Urinary bladder (tissue), 4 donors: ENCODE data around the gene SIPA1L2. TPM values are rescaled to one million over a fixed set of nuclear protein-coding genes. Genes with fewer than 3 reads are reported as not detected.

Source experiments
- DNase-seq: peaks from one replicate; pipeline ENCODE4 v3.0.0-alpha.2; 2015; ENCODE audit errors: extremely low spot score
- H3K27ac ChIP-seq: one replicate; pipeline ENCODE4 v1.5.1; 2013; ENCODE audit warnings: low read depth, mild to moderate bottlenecking, moderate library complexity
- H3K36me3 ChIP-seq: one replicate; pipeline ENCODE4 v1.6.1; 2013; ENCODE audit warnings: mild to moderate bottlenecking, moderate library complexity; ENCODE audit not compliant: insufficient read depth
- H3K4me1 ChIP-seq: one replicate; pipeline ENCODE4 v1.6.1; 2013; ENCODE audit warnings: mild to moderate bottlenecking, moderate library complexity; ENCODE audit not compliant: insufficient read depth
- H3K4me3 ChIP-seq: one replicate; pipeline ENCODE4 v1.5.1; 2013; ENCODE audit warnings: low read depth, low read length
- WGBS: extraction: QIAGEN DNeasy Blood & Tissue Kit; methylation state at CpG from one replicate; pipeline ENCODE4 v1.1.7; 2013; 5-methylcytosine and 5-hydroxymethylcytosine counted together
- polyA plus RNA-seq: library from polyadenylated mRNA; stranded (reverse); fragments of 200-250 nt; gene quantifications from one replicate; pipeline ENCODE4 v1.2.3, GENCODE V29; 2013
- total RNA-seq: library from RNA; depleted of rRNA; stranded (reverse); fragments of >200 nt; gene quantifications from one replicate; pipeline ENCODE4 v1.2.3, GENCODE V29; 2014
- donor health status: healthy with polysubstance abuse.
- donor health status: healthy.

The SIPA1L2 gene
- total and polyA plus RNA-seq, 2 donors, result 11.8 to 50.8 TPM

DNA sequence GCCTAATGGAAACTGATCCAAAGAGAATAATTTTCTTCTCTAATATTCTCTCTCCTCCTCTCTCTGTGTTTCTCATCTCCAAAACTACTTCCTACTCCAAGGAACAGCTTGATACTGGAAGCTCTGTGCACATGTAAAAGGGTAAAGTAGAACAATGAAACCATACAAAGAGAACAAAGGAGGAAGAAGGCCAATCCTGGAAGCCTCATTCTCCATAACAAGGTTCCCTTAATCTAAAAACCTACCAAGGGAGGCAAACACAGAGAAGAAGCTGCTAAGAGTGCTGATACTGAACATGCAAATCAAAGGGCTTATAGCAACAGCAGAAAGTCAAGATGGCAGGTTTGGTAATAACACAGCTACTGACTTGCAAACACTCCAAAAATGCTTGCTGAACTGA lies 44.4 kb downstream of the SIPA1L2 start:
- H3K27ac ChIP-seq, result no peak overlapping the region

DNA sequence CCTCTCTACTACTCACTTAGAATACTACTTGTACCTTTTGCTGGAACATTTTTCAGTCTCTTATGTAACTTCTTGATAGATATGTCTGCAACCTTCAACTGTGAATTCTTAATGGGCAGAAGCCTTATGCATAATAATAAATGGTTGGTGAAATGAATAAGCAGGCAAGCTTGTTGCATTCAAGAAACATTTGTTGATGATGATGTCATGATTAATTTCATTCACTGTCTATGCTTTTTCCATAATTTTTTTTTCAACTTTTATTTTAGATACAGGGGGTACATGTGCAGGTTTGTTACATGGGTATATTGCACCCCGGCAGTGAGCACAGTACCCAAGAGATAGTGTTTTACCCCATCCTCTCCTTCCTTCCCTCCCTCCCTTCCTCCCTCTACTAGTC lies 48.0 kb downstream of the SIPA1L2 start:
- Histone ChIP-seq H3K27ac (no peak overlapping the region), H3K36me3 (no peaks in the 10 kb centered on the region), H3K4me1 (no peaks in the 10 kb centered on the region), H3K4me3 (no peak overlapping the region)
- WGBS, result 97% methylated on average over 1 of the region's 1 CpG
- no peak for DNase-seq

More for the DNA sequence above, 44.4 kb downstream of the SIPA1L2 start:
- H3K36me3 ChIP-seq, result no peaks in the 10 kb centered on the region
- no peaks in the 10 kb centered on the region for H3K4me1 ChIP-seq
- DNase-seq, result no peak
- no peak overlapping the region for H3K4me3 ChIP-seq

Other genes with a start within 250 kb of the SIPA1L2 start
- 5.4 TPM for gene MAP10, start 175.3 kb upstream of the SIPA1L2 start, total RNA-seq
- 2.4 TPM for gene MAP10, start 175.3 kb upstream of the SIPA1L2 start, polyA plus RNA-seq